ENCODE measurements around the gene KATNB1. TPM values are rescaled to one million over a fixed set of nuclear protein-coding genes. Genes with fewer than 3 reads are reported as not detected.
"Not testable (repeated sequence)": the region's sequence is repeated elsewhere in the genome, so short reads cannot be mapped to it uniquely, and the experiment has no call there.

Gene KATNB1
- total RNA-seq, 4 donors from 2014 or later: 16.8 to 30.2 (median 21.0) TPM

GRCh38 chr16:57728336-57729181 lies 7.0 kb upstream of the KATNB1 start:
- Histone ChIP-seq H3K27ac (no peak overlapping the region), H3K9me3 (no peaks in the 10 kb centered on the region), H3K27me3 (no peaks in the 10 kb centered on the region), H3K36me3 (no peaks in the 10 kb centered on the region), H3K4me3 (no peak overlapping the region), H3K4me1 (no peaks in the 10 kb centered on the region)
- intact Hi-C loops (cut with DNase I): no loop called here
- 83% methylated on average over 1 to 2 of the region's 14 CpGs for WGBS, 2 donors
- DNase-seq: no peak
- no peak for TF ChIP-seq POLR2A (IDR thresholded peaks at IDR 0.05)
- TF ChIP-seq CTCF (IDR thresholded peaks at IDR 0.05): no peak

- no peak overlapping the region for H3K4me3 ChIP-seq
- intact Hi-C loops (cut with DNase I): no loop called here
These were observed 6.4 kb upstream of the KATNB1 start for GRCh38 chr16:57729182-57729484.

GRCh38 chr16:57729852-57730251 lies 5.7 kb upstream of the KATNB1 start:
- WGBS, 2 donors: 85 to 86% methylated on average over 6 of the region's 6 CpGs
- intact Hi-C loops (cut with DNase I); H3K4me1 ChIP-seq; DNase-seq; H3K27me3 ChIP-seq; H3K27ac ChIP-seq; H3K9me3 ChIP-seq; H3K36me3 ChIP-seq; H3K4me3 ChIP-seq: not testable (repeated sequence)

More at GRCh38 chr16:57729182-57729484, 6.4 kb upstream of the KATNB1 start:
- WGBS, 2 donors: 76 to 85% methylated on average over 1 of the region's 1 CpG
- H3K27ac ChIP-seq: no peak overlapping the region
- no peak for TF ChIP-seq CTCF (IDR thresholded peaks at IDR 0.05)
- no peak for TF ChIP-seq POLR2A (IDR thresholded peaks at IDR 0.05)
- H3K4me1 ChIP-seq: peaks cover 0 to 2% (median 0%) of the 10 kb centered on the region in 3 donors
- no peaks in the 10 kb centered on the region for H3K36me3 ChIP-seq
- H3K27me3 ChIP-seq: no peaks in the 10 kb centered on the region
- no peak for DNase-seq
- no peaks in the 10 kb centered on the region for H3K9me3 ChIP-seq

GRCh38 chr16:57730771-57731730 lies 4.5 kb upstream of the KATNB1 start:
- Histone ChIP-seq H3K4me3 (no peak overlapping the region), H3K36me3 (no peaks in the 10 kb centered on the region), H3K4me1 (peaks cover 6 to 13% (median 10%) of the 10 kb centered on the region in 3 donors), H3K9me3 (no peaks in the 10 kb centered on the region), H3K27ac (no peak overlapping the region), H3K27me3 (no peaks in the 10 kb centered on the region)
- TF ChIP-seq POLR2A (IDR thresholded peaks at IDR 0.05) (no peak), CTCF (IDR thresholded peaks at IDR 0.05) (no peak)
- WGBS, 2 donors: 68 to 71% methylated on average over 9 to 10 of the region's 13 CpGs
- intact Hi-C loops (cut with DNase I): no loop called here
- DNase-seq: no peak

GRCh38 chr16:57732037-57732436 lies 3.5 kb upstream of the KATNB1 start:
- H3K27ac ChIP-seq: no peak overlapping the region
- H3K27me3 ChIP-seq: no peaks in the 10 kb centered on the region
- no peak for TF ChIP-seq CTCF (IDR thresholded peaks at IDR 0.05)
- no peak for TF ChIP-seq POLR2A (IDR thresholded peaks at IDR 0.05)
- no peaks in the 10 kb centered on the region for H3K9me3 ChIP-seq
- H3K4me3 ChIP-seq: no peak overlapping the region
- 18 to 33% methylated on average over 2 of the region's 2 CpGs for WGBS, 2 donors
- no peak for DNase-seq
- intact Hi-C loops (cut with DNase I): no loop called here
- H3K4me1 ChIP-seq: peaks cover 15 to 23% (median 18%) of the 10 kb centered on the region in 3 donors
- H3K36me3 ChIP-seq: no peaks in the 10 kb centered on the region
